ENCODE results near the gene LRBA. TPM values are rescaled to one million over a fixed set of nuclear protein-coding genes. Genes with fewer than 3 reads are reported as not detected.

The LRBA gene
- total and polyA plus RNA-seq, 7 donors: 16.8 to 184 (median 91.1) TPM

DNA sequence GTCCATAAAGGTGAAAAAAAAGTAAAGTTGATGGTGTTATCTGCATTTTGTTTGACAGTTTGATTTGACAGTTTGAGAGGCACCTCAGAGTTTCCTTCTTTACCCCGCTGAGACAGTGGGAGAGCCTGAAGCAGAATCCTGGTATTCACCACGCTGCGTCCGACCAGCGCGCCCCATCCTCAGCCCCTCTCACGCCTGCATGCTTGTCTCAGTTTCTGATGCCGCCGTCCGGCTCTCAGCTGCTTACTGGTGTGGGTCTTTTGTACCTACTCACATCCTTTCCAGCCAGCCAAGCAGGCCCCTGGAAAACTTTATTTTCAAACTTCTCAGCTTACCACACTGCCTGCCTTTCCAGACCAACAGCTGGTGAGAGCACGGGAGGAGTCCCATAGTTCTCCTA lies 761.7 kb downstream of the LRBA start:
- DNase-seq: no peak
- Histone ChIP-seq H3K4me1 (peaks cover 0 to 44% (median 35%) of the 10 kb centered on the region in 4 donors), H3K9me3 (no peaks in the 10 kb centered on the region), H3K27me3 (no peaks in the 10 kb centered on the region), H3K27ac (peak overlapping the region in 2 of 4 donors; percentile 36 to 60), H3K4me3 (no peak overlapping the region), H3K36me3 (peaks cover 0 to 30% (median 2%) of the 10 kb centered on the region in 4 donors)
- 98% methylated on average over 11 of the region's 11 CpGs for WGBS, 2 donors
- no peak for TF ChIP-seq POLR2A (IDR thresholded peaks at IDR 0.05)
- TF ChIP-seq EP300 (IDR thresholded peaks at IDR 0.05): no peak
- TF ChIP-seq, protein P1, sequence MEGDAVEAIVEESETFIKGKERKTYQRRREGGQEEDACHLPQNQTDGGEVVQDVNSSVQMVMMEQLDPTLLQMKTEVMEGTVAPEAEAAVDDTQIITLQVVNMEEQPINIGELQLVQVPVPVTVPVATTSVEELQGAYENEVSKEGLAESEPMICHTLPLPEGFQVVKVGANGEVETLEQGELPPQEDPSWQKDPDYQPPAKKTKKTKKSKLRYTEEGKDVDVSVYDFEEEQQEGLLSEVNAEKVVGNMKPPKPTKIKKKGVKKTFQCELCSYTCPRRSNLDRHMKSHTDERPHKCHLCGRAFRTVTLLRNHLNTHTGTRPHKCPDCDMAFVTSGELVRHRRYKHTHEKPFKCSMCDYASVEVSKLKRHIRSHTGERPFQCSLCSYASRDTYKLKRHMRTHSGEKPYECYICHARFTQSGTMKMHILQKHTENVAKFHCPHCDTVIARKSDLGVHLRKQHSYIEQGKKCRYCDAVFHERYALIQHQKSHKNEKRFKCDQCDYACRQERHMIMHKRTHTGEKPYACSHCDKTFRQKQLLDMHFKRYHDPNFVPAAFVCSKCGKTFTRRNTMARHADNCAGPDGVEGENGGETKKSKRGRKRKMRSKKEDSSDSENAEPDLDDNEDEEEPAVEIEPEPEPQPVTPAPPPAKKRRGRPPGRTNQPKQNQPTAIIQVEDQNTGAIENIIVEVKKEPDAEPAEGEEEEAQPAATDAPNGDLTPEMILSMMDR (IDR thresholded peaks at IDR 0.05): no peak
- no peak for TF ChIP-seq POLR2AphosphoS5 (IDR thresholded peaks at IDR 0.05)
- intact Hi-C loops (cut with DNase I): no loop called here

DNA sequence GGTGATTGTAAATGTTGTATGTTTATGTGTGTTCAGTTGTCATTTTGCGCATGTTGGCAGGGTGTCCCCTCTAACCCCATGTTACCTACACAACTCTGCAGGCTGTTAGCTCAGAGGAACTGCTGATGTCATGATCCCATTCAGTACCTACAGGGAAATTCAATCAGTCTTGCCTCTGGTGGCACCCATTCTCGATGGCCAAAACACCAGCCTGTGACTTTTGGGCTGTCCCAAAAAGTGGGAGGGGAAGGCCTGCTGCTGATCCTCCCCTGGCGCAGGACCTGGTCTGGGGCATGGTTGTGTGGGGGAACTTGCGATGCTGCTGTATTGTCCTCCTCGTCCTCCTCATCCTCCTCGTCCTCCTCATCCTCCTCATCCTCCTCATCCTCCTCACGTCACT lies 762.3 kb downstream of the LRBA start:
- Histone ChIP-seq H3K36me3 (peaks cover 0 to 36% (median 2%) of the 10 kb centered on the region in 4 donors), H3K27ac (peak overlapping the region in 3 of 4 donors; percentile 34 to 60 (median 36))

DNA sequence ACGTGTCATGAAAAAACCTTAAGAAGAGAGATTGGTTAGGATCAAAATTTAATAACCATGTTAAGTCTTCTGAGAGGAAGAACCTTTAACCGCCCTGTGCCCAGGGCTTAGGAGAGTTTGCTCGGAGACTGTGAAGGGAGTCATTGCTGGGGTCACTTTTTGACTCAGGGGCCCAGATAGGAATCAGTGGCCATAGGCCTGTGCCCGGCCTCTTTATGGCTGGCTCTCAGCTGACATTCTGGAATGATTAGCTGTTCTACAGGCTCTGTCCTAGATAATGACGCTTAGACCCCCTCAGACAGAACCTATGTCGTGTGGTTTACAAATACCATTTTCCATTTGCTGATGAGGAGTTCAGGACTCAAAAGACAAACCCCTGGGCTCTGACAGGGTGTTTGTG lies 762.8 kb downstream of the LRBA start:
- DNase-seq: no peak
- Histone ChIP-seq H3K36me3 (peaks cover 0 to 39% (median 2%) of the 10 kb centered on the region in 4 donors), H3K9me3 (no peaks in the 10 kb centered on the region), H3K27ac (peak overlapping the region in 3 of 4 donors; percentile 34 to 60 (median 36)), H3K27me3 (no peaks in the 10 kb centered on the region), H3K4me3 (no peak overlapping the region), H3K4me1 (peaks cover 0 to 41% (median 34%) of the 10 kb centered on the region in 4 donors)
- TF ChIP-seq POLR2A (IDR thresholded peaks at IDR 0.05) (no peak), EP300 (IDR thresholded peaks at IDR 0.05) (no peak), POLR2AphosphoS5 (IDR thresholded peaks at IDR 0.05) (no peak)
- intact Hi-C loops (cut with DNase I): no loop called here
- 90 to 93% methylated on average over 6 of the region's 6 CpGs for WGBS, 2 donors

More for the DNA sequence above, 762.3 kb downstream of the LRBA start:
- DNase-seq: no peak
- intact Hi-C loops (cut with DNase I): no loop called here
- Histone ChIP-seq H3K4me1 (peaks cover 0 to 44% (median 35%) of the 10 kb centered on the region in 4 donors), H3K4me3 (no peak overlapping the region), H3K27me3 (no peaks in the 10 kb centered on the region), H3K9me3 (no peaks in the 10 kb centered on the region)
- TF ChIP-seq, protein P1 (IDR thresholded peaks at IDR 0.05): no peak
- TF ChIP-seq POLR2AphosphoS5 (IDR thresholded peaks at IDR 0.05) (no peak), EP300 (IDR thresholded peaks at IDR 0.05) (no peak), POLR2A (IDR thresholded peaks at IDR 0.05) (no peak)
- 96% methylated on average over 7 of the region's 7 CpGs for WGBS, 2 donors

DNA sequence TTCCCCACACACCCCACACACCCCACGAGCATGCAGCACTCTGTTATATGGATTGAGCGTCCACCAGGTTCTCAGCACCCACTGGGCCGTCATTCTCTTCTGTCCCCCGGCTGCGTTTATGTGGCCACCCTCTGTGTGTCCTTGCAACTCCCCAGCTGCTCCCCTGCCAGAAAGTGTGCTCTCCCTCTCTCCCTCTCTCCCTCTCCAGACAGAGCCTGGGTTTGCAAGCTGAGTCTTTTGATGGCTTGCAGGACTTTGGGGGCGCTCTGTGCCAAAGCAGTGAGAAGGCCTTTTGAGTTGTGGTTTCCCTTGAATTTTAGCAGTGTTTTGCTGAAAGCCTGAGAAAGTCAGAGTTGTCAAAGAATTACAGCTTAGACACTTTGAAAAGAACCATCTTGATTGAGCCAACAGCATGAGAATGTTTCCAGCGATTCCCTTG lies 763.3 kb downstream of the LRBA start:
- peak overlapping the region in 3 of 4 donors; percentile 34 to 60 (median 36) for H3K27ac ChIP-seq

DNA sequence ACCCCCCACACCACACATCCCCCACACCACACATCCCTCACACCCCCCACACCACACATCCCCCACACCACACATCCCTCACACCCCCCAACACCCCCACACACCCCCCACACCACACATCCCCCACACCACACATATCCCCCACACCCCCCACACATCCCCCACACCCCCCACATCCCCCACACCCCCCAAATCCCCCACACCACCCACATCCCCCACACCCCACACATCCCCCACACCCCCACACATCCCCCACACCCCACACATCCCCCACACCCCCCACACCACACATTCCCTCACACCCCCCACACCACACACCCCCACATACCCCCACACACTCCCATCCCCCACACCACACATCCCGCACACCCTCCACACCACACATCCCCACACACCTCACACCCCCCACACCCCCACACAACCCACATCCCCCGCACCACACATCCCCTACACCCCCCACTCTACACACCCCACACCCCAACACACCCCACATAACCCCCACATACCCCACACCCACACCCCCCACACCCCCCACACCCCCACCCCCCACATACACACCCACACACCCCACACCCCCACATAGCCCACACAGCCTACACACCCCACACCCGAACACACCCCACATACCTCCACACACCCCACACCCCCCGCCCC lies 764.0 kb downstream of the LRBA start:
- H3K27ac ChIP-seq: peak overlapping the region in 3 of 4 donors; percentile 34 to 60 (median 36)
- H3K4me3 ChIP-seq: no peak overlapping the region
- H3K4me1 ChIP-seq: peaks cover 0 to 31% (median 24%) of the 10 kb centered on the region in 4 donors
- 75 to 76% methylated on average over 4 of the region's 4 CpGs for WGBS, 2 donors
- intact Hi-C loops (cut with DNase I): no loop called here
- TF ChIP-seq, protein P1 (IDR thresholded peaks at IDR 0.05): no peak
- TF ChIP-seq POLR2AphosphoS5 (IDR thresholded peaks at IDR 0.05) (no peak), EP300 (IDR thresholded peaks at IDR 0.05) (no peak), POLR2A (IDR thresholded peaks at IDR 0.05) (no peak)
- H3K36me3 ChIP-seq: peaks cover 0 to 34% (median 0%) of the 10 kb centered on the region in 4 donors
- DNase-seq: no peak
- H3K27me3 ChIP-seq: no peaks in the 10 kb centered on the region
- H3K9me3 ChIP-seq: no peaks in the 10 kb centered on the region

More for the DNA sequence above, 763.3 kb downstream of the LRBA start:
- DNase-seq: peak; percentile 79
- Histone ChIP-seq H3K4me3 (no peak overlapping the region), H3K4me1 (peaks cover 0 to 36% (median 31%) of the 10 kb centered on the region in 4 donors), H3K27me3 (no peaks in the 10 kb centered on the region), H3K9me3 (no peaks in the 10 kb centered on the region), H3K36me3 (peaks cover 0 to 37% (median under 1%) of the 10 kb centered on the region in 4 donors)
- WGBS, 2 donors: 80 to 85% methylated on average over 7 of the region's 7 CpGs
- TF ChIP-seq EP300 (IDR thresholded peaks at IDR 0.05): no peak
- peak in 2 of 4 donors; percentile 53 to 71 for TF ChIP-seq POLR2AphosphoS5 (IDR thresholded peaks at IDR 0.05)
- TF ChIP-seq, protein P1 (IDR thresholded peaks at IDR 0.05): no peak
- intact Hi-C loops (cut with DNase I): no loop called here
